ENCODE data around the gene NPFFR1. TPM values are rescaled to one million over a fixed set of nuclear protein-coding genes. Genes with fewer than 3 reads are reported as not detected.

NPFFR1 gene
- total and polyA plus RNA-seq, 4 donors, result under 0.01 TPM; not detected in 3

DNA sequence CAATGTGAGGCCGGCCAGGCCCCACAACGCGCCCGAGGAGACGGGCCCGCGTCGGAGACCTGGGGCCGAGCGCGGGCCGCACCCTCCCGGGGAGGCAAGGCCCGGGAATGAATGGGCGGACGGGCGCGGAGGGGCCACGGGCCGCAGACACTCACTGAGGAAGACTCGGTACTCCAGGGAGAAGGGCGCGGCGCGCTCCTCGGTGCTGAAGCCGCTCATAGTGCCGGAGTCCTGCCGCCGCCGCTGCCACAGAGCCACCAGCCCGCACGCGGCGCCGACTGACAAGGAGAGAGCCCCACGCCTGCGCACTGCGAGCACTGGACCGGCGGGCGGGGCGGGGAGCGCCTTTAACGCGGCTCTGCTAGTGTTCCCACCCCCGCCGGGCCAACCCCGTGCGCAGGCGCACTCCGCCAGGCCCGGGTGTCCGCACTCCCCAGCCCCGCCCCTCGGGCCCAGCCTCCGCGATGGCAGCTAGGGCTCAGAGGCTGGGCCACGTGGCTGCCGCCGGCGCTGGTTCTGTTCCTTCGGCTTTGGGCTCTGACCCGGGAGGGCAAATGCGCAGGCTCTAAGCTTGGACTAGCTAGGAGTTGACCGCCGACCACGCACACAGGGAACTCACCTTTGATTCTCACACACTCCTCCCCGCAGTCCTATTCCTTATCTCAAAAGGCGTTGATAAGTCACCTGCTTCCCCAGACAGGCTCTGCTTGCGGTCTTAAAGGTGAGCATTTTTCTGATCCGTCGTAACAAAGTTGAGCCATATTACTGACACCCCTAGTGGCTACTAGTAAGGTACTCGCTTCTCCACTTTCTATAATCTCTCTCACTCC, 50.5 kb downstream of the NPFFR1 start, which contains the start of gene PPA1:
PPA1 (minus strand) TSS at position 321 of the 830 bp plus-strand sequence; CDS start at position 219, 102 bp downstream.
- H3K4me1 ChIP-seq (ENCODE audit: control insufficient read depth in 4 of 4, insufficient read depth in 4 of 4, low read length in 3 of 4), result peaks cover 0 to 7% (median 3%) of the 10 kb centered on the region in 4 donors
- peak within 1 kb of the TSS; percentile 64 to 96 for H3K9ac ChIP-seq (ENCODE audit: low read depth in 1 of 2, low read length in 2 of 2)
- no peaks in the 10 kb centered on the region for H3K27me3 ChIP-seq (ENCODE audit: control insufficient read depth in 4 of 4, insufficient read depth in 4 of 4, low read length in 3 of 4)
- no peaks in the 10 kb centered on the region for H3K9me3 ChIP-seq (ENCODE audit: control insufficient read depth in 4 of 4, low read length in 3 of 4)
- peak within 1 kb of the TSS; percentile 80 to 98 (median 81) for H3K4me3 ChIP-seq (ENCODE audit: low read depth in 1 of 3, low read length in 3 of 3)
- peak within 1 kb of the TSS; percentile 74 to 92 for H3K27ac ChIP-seq (ENCODE audit: low read depth in 1 of 2, low read length in 2 of 2)
- TF ChIP-seq HNF4G (IDR thresholded peaks at IDR 0.05) (no peak), SP1 (IDR thresholded peaks at IDR 0.05) (peak; percentile 78), NR2F2 (IDR thresholded peaks at IDR 0.05) (no peak), EGR1 (IDR thresholded peaks at IDR 0.05; ENCODE audit: low read depth in 2 of 2) (peak in 1 of 2 donors; percentile 35), FOXA2 (IDR thresholded peaks at IDR 0.05) (no peak), TAF1 (conservative IDR thresholded peaks at IDR 0.05) (peak; percentile 76), HNF4A (conservative IDR thresholded peaks at IDR 0.05) (peak; percentile 72 to 78), RAD21 (IDR thresholded peaks at IDR 0.05) (peak in 1 of 2 donors; percentile 27), FOXA1 (IDR thresholded peaks at IDR 0.05) (no peak), RXRA (IDR thresholded peaks at IDR 0.05) (peak; percentile 28 to 46), YY1 (IDR thresholded peaks at IDR 0.05) (peak; percentile 89), GABPA (IDR thresholded peaks at IDR 0.05 in 1 of 2, conservative IDR thresholded peaks at IDR 0.05 in 1 of 2) (no peak), JUND (IDR thresholded peaks at IDR 0.05) (no peak)
- TF ChIP-seq, protein P1, sequence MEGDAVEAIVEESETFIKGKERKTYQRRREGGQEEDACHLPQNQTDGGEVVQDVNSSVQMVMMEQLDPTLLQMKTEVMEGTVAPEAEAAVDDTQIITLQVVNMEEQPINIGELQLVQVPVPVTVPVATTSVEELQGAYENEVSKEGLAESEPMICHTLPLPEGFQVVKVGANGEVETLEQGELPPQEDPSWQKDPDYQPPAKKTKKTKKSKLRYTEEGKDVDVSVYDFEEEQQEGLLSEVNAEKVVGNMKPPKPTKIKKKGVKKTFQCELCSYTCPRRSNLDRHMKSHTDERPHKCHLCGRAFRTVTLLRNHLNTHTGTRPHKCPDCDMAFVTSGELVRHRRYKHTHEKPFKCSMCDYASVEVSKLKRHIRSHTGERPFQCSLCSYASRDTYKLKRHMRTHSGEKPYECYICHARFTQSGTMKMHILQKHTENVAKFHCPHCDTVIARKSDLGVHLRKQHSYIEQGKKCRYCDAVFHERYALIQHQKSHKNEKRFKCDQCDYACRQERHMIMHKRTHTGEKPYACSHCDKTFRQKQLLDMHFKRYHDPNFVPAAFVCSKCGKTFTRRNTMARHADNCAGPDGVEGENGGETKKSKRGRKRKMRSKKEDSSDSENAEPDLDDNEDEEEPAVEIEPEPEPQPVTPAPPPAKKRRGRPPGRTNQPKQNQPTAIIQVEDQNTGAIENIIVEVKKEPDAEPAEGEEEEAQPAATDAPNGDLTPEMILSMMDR (IDR thresholded peaks at IDR 0.05; ENCODE audit: low read depth, low read length, missing input control), result peak; percentile 38
- TF ChIP-seq, protein P2, sequence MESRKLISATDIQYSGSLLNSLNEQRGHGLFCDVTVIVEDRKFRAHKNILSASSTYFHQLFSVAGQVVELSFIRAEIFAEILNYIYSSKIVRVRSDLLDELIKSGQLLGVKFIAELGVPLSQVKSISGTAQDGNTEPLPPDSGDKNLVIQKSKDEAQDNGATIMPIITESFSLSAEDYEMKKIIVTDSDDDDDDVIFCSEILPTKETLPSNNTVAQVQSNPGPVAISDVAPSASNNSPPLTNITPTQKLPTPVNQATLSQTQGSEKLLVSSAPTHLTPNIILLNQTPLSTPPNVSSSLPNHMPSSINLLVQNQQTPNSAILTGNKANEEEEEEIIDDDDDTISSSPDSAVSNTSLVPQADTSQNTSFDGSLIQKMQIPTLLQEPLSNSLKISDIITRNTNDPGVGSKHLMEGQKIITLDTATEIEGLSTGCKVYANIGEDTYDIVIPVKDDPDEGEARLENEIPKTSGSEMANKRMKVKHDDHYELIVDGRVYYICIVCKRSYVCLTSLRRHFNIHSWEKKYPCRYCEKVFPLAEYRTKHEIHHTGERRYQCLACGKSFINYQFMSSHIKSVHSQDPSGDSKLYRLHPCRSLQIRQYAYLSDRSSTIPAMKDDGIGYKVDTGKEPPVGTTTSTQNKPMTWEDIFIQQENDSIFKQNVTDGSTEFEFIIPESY (IDR thresholded peaks at IDR 0.05), result no peak
- TF ChIP-seq, protein P3, sequence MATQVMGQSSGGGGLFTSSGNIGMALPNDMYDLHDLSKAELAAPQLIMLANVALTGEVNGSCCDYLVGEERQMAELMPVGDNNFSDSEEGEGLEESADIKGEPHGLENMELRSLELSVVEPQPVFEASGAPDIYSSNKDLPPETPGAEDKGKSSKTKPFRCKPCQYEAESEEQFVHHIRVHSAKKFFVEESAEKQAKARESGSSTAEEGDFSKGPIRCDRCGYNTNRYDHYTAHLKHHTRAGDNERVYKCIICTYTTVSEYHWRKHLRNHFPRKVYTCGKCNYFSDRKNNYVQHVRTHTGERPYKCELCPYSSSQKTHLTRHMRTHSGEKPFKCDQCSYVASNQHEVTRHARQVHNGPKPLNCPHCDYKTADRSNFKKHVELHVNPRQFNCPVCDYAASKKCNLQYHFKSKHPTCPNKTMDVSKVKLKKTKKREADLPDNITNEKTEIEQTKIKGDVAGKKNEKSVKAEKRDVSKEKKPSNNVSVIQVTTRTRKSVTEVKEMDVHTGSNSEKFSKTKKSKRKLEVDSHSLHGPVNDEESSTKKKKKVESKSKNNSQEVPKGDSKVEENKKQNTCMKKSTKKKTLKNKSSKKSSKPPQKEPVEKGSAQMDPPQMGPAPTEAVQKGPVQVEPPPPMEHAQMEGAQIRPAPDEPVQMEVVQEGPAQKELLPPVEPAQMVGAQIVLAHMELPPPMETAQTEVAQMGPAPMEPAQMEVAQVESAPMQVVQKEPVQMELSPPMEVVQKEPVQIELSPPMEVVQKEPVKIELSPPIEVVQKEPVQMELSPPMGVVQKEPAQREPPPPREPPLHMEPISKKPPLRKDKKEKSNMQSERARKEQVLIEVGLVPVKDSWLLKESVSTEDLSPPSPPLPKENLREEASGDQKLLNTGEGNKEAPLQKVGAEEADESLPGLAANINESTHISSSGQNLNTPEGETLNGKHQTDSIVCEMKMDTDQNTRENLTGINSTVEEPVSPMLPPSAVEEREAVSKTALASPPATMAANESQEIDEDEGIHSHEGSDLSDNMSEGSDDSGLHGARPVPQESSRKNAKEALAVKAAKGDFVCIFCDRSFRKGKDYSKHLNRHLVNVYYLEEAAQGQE (IDR thresholded peaks at IDR 0.05), result peak; percentile 13
- TF ChIP-seq, protein P4, sequence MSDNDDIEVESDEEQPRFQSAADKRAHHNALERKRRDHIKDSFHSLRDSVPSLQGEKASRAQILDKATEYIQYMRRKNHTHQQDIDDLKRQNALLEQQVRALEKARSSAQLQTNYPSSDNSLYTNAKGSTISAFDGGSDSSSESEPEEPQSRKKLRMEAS (IDR thresholded peaks at IDR 0.05), result peak; percentile 87
- TF ChIP-seq, protein P5, sequence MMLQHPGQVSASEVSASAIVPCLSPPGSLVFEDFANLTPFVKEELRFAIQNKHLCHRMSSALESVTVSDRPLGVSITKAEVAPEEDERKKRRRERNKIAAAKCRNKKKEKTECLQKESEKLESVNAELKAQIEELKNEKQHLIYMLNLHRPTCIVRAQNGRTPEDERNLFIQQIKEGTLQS (IDR thresholded peaks at IDR 0.05), result no peak
- H3K36me3 ChIP-seq (ENCODE audit: control insufficient read depth in 4 of 4, insufficient read depth in 3 of 4, low read depth in 1 of 4, low read length in 3 of 4), result peaks cover 1 to 9% (median 6%) of the 10 kb centered on the region in 4 donors
- under 1% methylated on average over 74 of the region's 74 CpGs for WGBS
- peak; percentile 99 for DNase-seq (ENCODE audit: low spot score)
